Measurements from ENCODE around the gene SNTG2.

The SNTG2 gene

GRCh38 chr2:985317-985898 lies 34.8 kb downstream of the SNTG2 start:
- no peaks in the 10 kb centered on the region for H3K9me3 ChIP-seq (ENCODE audit: control insufficient read depth, low read length)
- H3K27me3 ChIP-seq (ENCODE audit: control insufficient read depth, insufficient read depth, low read length) = no peaks in the 10 kb centered on the region
- no peak overlapping the region for H3K4me3 ChIP-seq (ENCODE audit: low read length)
- H3K9ac ChIP-seq (ENCODE audit: low read length) = no peak overlapping the region
- no peaks in the 10 kb centered on the region for H3K36me3 ChIP-seq (ENCODE audit: control insufficient read depth, insufficient read depth, low read length)
- H3K4me1 ChIP-seq (ENCODE audit: control insufficient read depth, insufficient read depth, low read length) = no peaks in the 10 kb centered on the region

GRCh38 chr2:987789-988188 lies 37.1 kb downstream of the SNTG2 start:
- Histone ChIP-seq H3K4me3 (ENCODE audit: low read length) (no peak overlapping the region), H3K9me3 (ENCODE audit: control insufficient read depth, low read length) (no peaks in the 10 kb centered on the region), H3K27me3 (ENCODE audit: control insufficient read depth, insufficient read depth, low read length) (no peaks in the 10 kb centered on the region), H3K9ac (ENCODE audit: low read length) (no peak overlapping the region), H3K36me3 (ENCODE audit: control insufficient read depth, insufficient read depth, low read length) (no peaks in the 10 kb centered on the region), H3K4me1 (ENCODE audit: control insufficient read depth, insufficient read depth, low read length) (no peaks in the 10 kb centered on the region)

GRCh38 chr2:989781-990467 lies 39.3 kb downstream of the SNTG2 start:
- H3K4me3 ChIP-seq (ENCODE audit: low read length) = no peak overlapping the region
- no peaks in the 10 kb centered on the region for H3K9me3 ChIP-seq (ENCODE audit: control insufficient read depth, low read length)
- H3K36me3 ChIP-seq (ENCODE audit: control insufficient read depth, insufficient read depth, low read length) = no peaks in the 10 kb centered on the region
- H3K4me1 ChIP-seq (ENCODE audit: control insufficient read depth, insufficient read depth, low read length) = no peaks in the 10 kb centered on the region
- no peak overlapping the region for H3K9ac ChIP-seq (ENCODE audit: low read length)
- no peaks in the 10 kb centered on the region for H3K27me3 ChIP-seq (ENCODE audit: control insufficient read depth, insufficient read depth, low read length)

- Histone ChIP-seq H3K4me3 (ENCODE audit: low read length) (no peak overlapping the region), H3K27me3 (ENCODE audit: control insufficient read depth, insufficient read depth, low read length) (no peaks in the 10 kb centered on the region), H3K9me3 (ENCODE audit: control insufficient read depth, low read length) (no peaks in the 10 kb centered on the region), H3K4me1 (ENCODE audit: control insufficient read depth, insufficient read depth, low read length) (no peaks in the 10 kb centered on the region), H3K9ac (ENCODE audit: low read length) (no peak overlapping the region), H3K36me3 (ENCODE audit: control insufficient read depth, insufficient read depth, low read length) (no peaks in the 10 kb centered on the region)
Measured at GRCh38 chr2:990970-991369, 40.3 kb downstream of the SNTG2 start.

- Histone ChIP-seq H3K36me3 (ENCODE audit: control insufficient read depth, insufficient read depth, low read length) (no peaks in the 10 kb centered on the region), H3K4me1 (ENCODE audit: control insufficient read depth, insufficient read depth, low read length) (no peaks in the 10 kb centered on the region), H3K4me3 (ENCODE audit: low read length) (no peak overlapping the region), H3K27me3 (ENCODE audit: control insufficient read depth, insufficient read depth, low read length) (no peaks in the 10 kb centered on the region), H3K9me3 (ENCODE audit: control insufficient read depth, low read length) (no peaks in the 10 kb centered on the region), H3K9ac (ENCODE audit: low read length) (no peak overlapping the region)
Measured at GRCh38 chr2:1002350-1002749, 51.7 kb downstream of the SNTG2 start.

- Histone ChIP-seq H3K9me3 (ENCODE audit: control insufficient read depth, low read length) (no peaks in the 10 kb centered on the region), H3K4me1 (ENCODE audit: control insufficient read depth, insufficient read depth, low read length) (no peaks in the 10 kb centered on the region), H3K27me3 (ENCODE audit: control insufficient read depth, insufficient read depth, low read length) (no peaks in the 10 kb centered on the region), H3K36me3 (ENCODE audit: control insufficient read depth, insufficient read depth, low read length) (no peaks in the 10 kb centered on the region), H3K9ac (ENCODE audit: low read length) (no peak overlapping the region), H3K4me3 (ENCODE audit: low read length) (no peak overlapping the region)
Measured at GRCh38 chr2:1004398-1004797, 53.7 kb downstream of the SNTG2 start.

GRCh38 chr2:1010415-1010930 lies 59.8 kb downstream of the SNTG2 start:
- no peaks in the 10 kb centered on the region for H3K36me3 ChIP-seq (ENCODE audit: control insufficient read depth, insufficient read depth, low read length)
- no peaks in the 10 kb centered on the region for H3K4me1 ChIP-seq (ENCODE audit: control insufficient read depth, insufficient read depth, low read length)
- H3K9me3 ChIP-seq (ENCODE audit: control insufficient read depth, low read length) = no peaks in the 10 kb centered on the region
- H3K9ac ChIP-seq (ENCODE audit: low read length) = no peak overlapping the region
- H3K4me3 ChIP-seq (ENCODE audit: low read length) = no peak overlapping the region
- H3K27me3 ChIP-seq (ENCODE audit: control insufficient read depth, insufficient read depth, low read length) = no peaks in the 10 kb centered on the region

GRCh38 chr2:1011006-1011405 lies 60.4 kb downstream of the SNTG2 start:
- no peak overlapping the region for H3K9ac ChIP-seq (ENCODE audit: low read length)
- no peaks in the 10 kb centered on the region for H3K36me3 ChIP-seq (ENCODE audit: control insufficient read depth, insufficient read depth, low read length)
- H3K4me3 ChIP-seq (ENCODE audit: low read length) = no peak overlapping the region
- no peaks in the 10 kb centered on the region for H3K27me3 ChIP-seq (ENCODE audit: control insufficient read depth, insufficient read depth, low read length)
- no peaks in the 10 kb centered on the region for H3K4me1 ChIP-seq (ENCODE audit: control insufficient read depth, insufficient read depth, low read length)
- H3K9me3 ChIP-seq (ENCODE audit: control insufficient read depth, low read length) = no peaks in the 10 kb centered on the region

- H3K4me3 ChIP-seq (ENCODE audit: low read length) = no peak overlapping the region
- no peaks in the 10 kb centered on the region for H3K4me1 ChIP-seq (ENCODE audit: control insufficient read depth, insufficient read depth, low read length)
- H3K9me3 ChIP-seq (ENCODE audit: control insufficient read depth, low read length) = no peaks in the 10 kb centered on the region
- H3K27me3 ChIP-seq (ENCODE audit: control insufficient read depth, insufficient read depth, low read length) = no peaks in the 10 kb centered on the region
- H3K9ac ChIP-seq (ENCODE audit: low read length) = no peak overlapping the region
- H3K36me3 ChIP-seq (ENCODE audit: control insufficient read depth, insufficient read depth, low read length) = no peaks in the 10 kb centered on the region
Measured at GRCh38 chr2:1011985-1012384, 61.3 kb downstream of the SNTG2 start.

GRCh38 chr2:1014802-1015201 lies 64.2 kb downstream of the SNTG2 start:
- no peaks in the 10 kb centered on the region for H3K36me3 ChIP-seq (ENCODE audit: control insufficient read depth, insufficient read depth, low read length)
- no peaks in the 10 kb centered on the region for H3K4me1 ChIP-seq (ENCODE audit: control insufficient read depth, insufficient read depth, low read length)
- H3K9ac ChIP-seq (ENCODE audit: low read length) = no peak overlapping the region
- no peak overlapping the region for H3K4me3 ChIP-seq (ENCODE audit: low read length)
- no peaks in the 10 kb centered on the region for H3K27me3 ChIP-seq (ENCODE audit: control insufficient read depth, insufficient read depth, low read length)
- H3K9me3 ChIP-seq (ENCODE audit: control insufficient read depth, low read length) = no peaks in the 10 kb centered on the region

- no peaks in the 10 kb centered on the region for H3K36me3 ChIP-seq (ENCODE audit: control insufficient read depth, insufficient read depth, low read length)
- no peak overlapping the region for H3K9ac ChIP-seq (ENCODE audit: low read length)
- H3K4me3 ChIP-seq (ENCODE audit: low read length) = no peak overlapping the region
- H3K27me3 ChIP-seq (ENCODE audit: control insufficient read depth, insufficient read depth, low read length) = no peaks in the 10 kb centered on the region
- no peaks in the 10 kb centered on the region for H3K9me3 ChIP-seq (ENCODE audit: control insufficient read depth, low read length)
- no peaks in the 10 kb centered on the region for H3K4me1 ChIP-seq (ENCODE audit: control insufficient read depth, insufficient read depth, low read length)
Measured at GRCh38 chr2:1016500-1016899, 65.9 kb downstream of the SNTG2 start.

GRCh38 chr2:1017827-1018226 lies 67.2 kb downstream of the SNTG2 start:
- no peaks in the 10 kb centered on the region for H3K27me3 ChIP-seq (ENCODE audit: control insufficient read depth, insufficient read depth, low read length)
- H3K9me3 ChIP-seq (ENCODE audit: control insufficient read depth, low read length) = no peaks in the 10 kb centered on the region
- H3K36me3 ChIP-seq (ENCODE audit: control insufficient read depth, insufficient read depth, low read length) = no peaks in the 10 kb centered on the region
- H3K9ac ChIP-seq (ENCODE audit: low read length) = no peak overlapping the region
- no peaks in the 10 kb centered on the region for H3K4me1 ChIP-seq (ENCODE audit: control insufficient read depth, insufficient read depth, low read length)
- no peak overlapping the region for H3K4me3 ChIP-seq (ENCODE audit: low read length)

Data from mucosa of stomach (tissue), 1 donor.